Aorta (tissue), 5 donors: ENCODE data around the gene ALS2CL. TPM values are rescaled to one million over a fixed set of nuclear protein-coding genes. Genes with fewer than 3 reads are reported as not detected.
A peak's percentile ranks its signal among the peaks of the same experiment; 100 is the strongest.

Experiments
- ATAC-seq: fragments of 200-7000 bp; cut with Tn5 transposase; one replicate; pipeline ENCODE4 v1.9.1; 2022; ENCODE audit warnings: moderate library complexity; ENCODE audit not compliant: low FRiP score
- DNase-seq, 2 donors: peaks; one replicate each; pipeline ENCODE4 v3.0.0-alpha.2; 2020
- H3K27ac ChIP-seq, 2 donors: one replicate each; pipeline ENCODE4 v1.5.1; 2013; ENCODE audit warnings: low read length in 2 of 2, mild to moderate bottlenecking in 2 of 2, moderate library complexity in 2 of 2, control low read depth in 1 of 2, inconsistent platforms in 1 of 2, low read depth in 1 of 2
- H3K27me3 ChIP-seq, 2 donors: one replicate each; pipeline ENCODE4 v1.6.1; 2013; ENCODE audit warnings: control low read depth in 1 of 2, low read length in 1 of 2, mild to moderate bottlenecking in 1 of 2, moderate library complexity in 1 of 2; ENCODE audit not compliant: insufficient read depth in 2 of 2, control insufficient read depth in 1 of 2
- H3K36me3 ChIP-seq, 2 donors: one replicate each; pipeline ENCODE4 v1.6.1; 2013; ENCODE audit warnings: control low read depth in 1 of 2, low read length in 1 of 2, mild to moderate bottlenecking in 1 of 2; ENCODE audit not compliant: insufficient read depth in 2 of 2, control insufficient read depth in 1 of 2
- H3K4me1 ChIP-seq, 2 donors: one replicate each; pipeline ENCODE4 v1.6.1; 2013; ENCODE audit warnings: low read length in 2 of 2, control low read depth in 1 of 2, mild to moderate bottlenecking in 1 of 2, moderate library complexity in 1 of 2; ENCODE audit not compliant: insufficient read depth in 2 of 2, control insufficient read depth in 1 of 2
- H3K4me3 ChIP-seq, 2 donors: one replicate each; pipeline ENCODE4 v1.5.1; 2013; ENCODE audit warnings: low read length in 2 of 2, control low read depth in 1 of 2, mild to moderate bottlenecking in 1 of 2
- H3K9me3 ChIP-seq: one replicate; pipeline ENCODE4 v1.6.1; 2013; ENCODE audit warnings: mild to moderate bottlenecking, low read length; ENCODE audit not compliant: control insufficient read depth
- WGBS, 2 donors: extraction: QIAGEN DNeasy Blood & Tissue Kit; methylation state at CpG; one replicate each; pipeline ENCODE4 v1.1.7; 2013; 5-methylcytosine and 5-hydroxymethylcytosine counted together
- intact Hi-C, 2 donors: fragments of 100-400 bp; cut with DNase I; formaldehyde crosslinking; loops; one replicate each; pipeline versions ENCODE4 v1.14.2 to v1.15.0; 2022
- polyA plus RNA-seq, 2 donors: library from polyadenylated mRNA; stranded (reverse); fragments of 200-250 nt; gene quantifications; one replicate each; pipeline ENCODE4 v1.2.3, GENCODE V29; 2013
- total RNA-seq, 2 donors: library from RNA; stranded (reverse); fragmentation: NEBNext Ultra II Directional; extraction: Animal tissue kit (Norgen Biotek cat#: 25700); gene quantifications; one replicate each; pipeline ENCODE4 v1.2.1, GENCODE V29; 2021
- donor health status: healthy with polysubstance abuse.
- donor health status: Bipolar disorder and iron deficiency.
- donor health status: DM: no; HTN: no; CAD: no.
- donor health status: DM: no; HTN: no; CAD: no.
- donor health status: DM: yes; HTN: yes; CAD: no.

ALS2CL gene
- total and polyA plus RNA-seq, 4 donors, result 3.8 to 40.7 (median 24.9) TPM

GRCh38 chr3:46671541-46672348 is 21.7 kb downstream of the ALS2CL start:
- no peaks in the 10 kb centered on the region for H3K27me3 ChIP-seq
- H3K4me3 ChIP-seq, result no peak overlapping the region
- intact Hi-C loops, result no loop called here
- H3K9me3 ChIP-seq, result no peaks in the 10 kb centered on the region
- WGBS, 2 donors, result 93 to 94% methylated on average over 24 to 25 of the region's 25 CpGs
- DNase-seq, result peak; percentile 48 to 62
- no peak overlapping the region for H3K27ac ChIP-seq
- ATAC-seq, result no peak
- no peaks in the 10 kb centered on the region for H3K36me3 ChIP-seq
- no peaks in the 10 kb centered on the region for H3K4me1 ChIP-seq

- DNase-seq, result no peak
- WGBS, 2 donors, result 96% methylated on average over 4 of the region's 4 CpGs
- H3K4me3 ChIP-seq, result no peak overlapping the region
- H3K27ac ChIP-seq, result no peak overlapping the region
- intact Hi-C loops, result no loop called here
- no peaks in the 10 kb centered on the region for H3K27me3 ChIP-seq
- H3K4me1 ChIP-seq, result no peaks in the 10 kb centered on the region
- ATAC-seq, result no peak
- no peaks in the 10 kb centered on the region for H3K36me3 ChIP-seq
- no peaks in the 10 kb centered on the region for H3K9me3 ChIP-seq
Observed at GRCh38 chr3:46670891-46671427, 22.5 kb downstream of the ALS2CL start.

- intact Hi-C loops, result no loop called here
- no peak overlapping the region for H3K4me3 ChIP-seq
- no peak for ATAC-seq
- no peak overlapping the region for H3K27ac ChIP-seq
- peak; percentile 32 to 42 for DNase-seq
- no peaks in the 10 kb centered on the region for H3K4me1 ChIP-seq
- no peaks in the 10 kb centered on the region for H3K36me3 ChIP-seq
- no peaks in the 10 kb centered on the region for H3K9me3 ChIP-seq
- WGBS, 2 donors, result 84 to 86% methylated on average over 16 to 17 of the region's 17 CpGs
- no peaks in the 10 kb centered on the region for H3K27me3 ChIP-seq
Observed at GRCh38 chr3:46670000-46670890, 23.2 kb downstream of the ALS2CL start.

- no peak for ATAC-seq
- 80 to 84% methylated on average over 9 of the region's 9 CpGs for WGBS, 2 donors
- H3K4me1 ChIP-seq, result no peaks in the 10 kb centered on the region
- no peaks in the 10 kb centered on the region for H3K9me3 ChIP-seq
- H3K27ac ChIP-seq, result no peak overlapping the region
- no peaks in the 10 kb centered on the region for H3K36me3 ChIP-seq
- H3K4me3 ChIP-seq, result no peak overlapping the region
- H3K27me3 ChIP-seq, result no peaks in the 10 kb centered on the region
- intact Hi-C loops, result no loop called here
- DNase-seq, result peak; percentile 10 to 37
Observed at GRCh38 chr3:46669191-46669999, 24.1 kb downstream of the ALS2CL start.

GRCh38 chr3:46668591-46668990 is 24.9 kb downstream of the ALS2CL start:
- ATAC-seq, result no peak
- intact Hi-C loops, result no loop called here
- 88 to 94% methylated on average over 2 of the region's 2 CpGs for WGBS, 2 donors

GRCh38 chr3:46668116-46668515 is 25.4 kb downstream of the ALS2CL start:
- H3K27me3 ChIP-seq, result no peaks in the 10 kb centered on the region
- no peak for ATAC-seq
- DNase-seq, result peak in 1 of 2 donors; percentile 65
- H3K27ac ChIP-seq, result no peak overlapping the region
- intact Hi-C loops, result no loop called here
- H3K4me1 ChIP-seq, result no peaks in the 10 kb centered on the region
- no peaks in the 10 kb centered on the region for H3K9me3 ChIP-seq
- H3K4me3 ChIP-seq, result no peak overlapping the region
- WGBS, 2 donors, result 77 to 78% methylated on average over 8 of the region's 8 CpGs
- H3K36me3 ChIP-seq, result no peaks in the 10 kb centered on the region

More at GRCh38 chr3:46668591-46668990, 24.9 kb downstream of the ALS2CL start:
- Histone ChIP-seq H3K4me3 (no peak overlapping the region), H3K27me3 (no peaks in the 10 kb centered on the region), H3K4me1 (no peaks in the 10 kb centered on the region), H3K27ac (no peak overlapping the region), H3K9me3 (no peaks in the 10 kb centered on the region), H3K36me3 (no peaks in the 10 kb centered on the region)
- peak in 1 of 2 donors; percentile 60 for DNase-seq

- Histone ChIP-seq H3K4me1 (no peaks in the 10 kb centered on the region), H3K36me3 (no peaks in the 10 kb centered on the region), H3K27ac (no peak overlapping the region), H3K9me3 (no peaks in the 10 kb centered on the region), H3K4me3 (no peak overlapping the region), H3K27me3 (no peaks in the 10 kb centered on the region)
- 94% methylated on average over 9 of the region's 9 CpGs for WGBS, 2 donors
- peak in 1 of 2 donors; percentile 59 for DNase-seq
- intact Hi-C loops, result no loop called here
- no peak for ATAC-seq
Observed at GRCh38 chr3:46667657-46668056, 25.8 kb downstream of the ALS2CL start.

- H3K27me3 ChIP-seq, result no peaks in the 10 kb centered on the region
- no peaks in the 10 kb centered on the region for H3K9me3 ChIP-seq
- intact Hi-C loops, result no loop called here
- H3K36me3 ChIP-seq, result no peaks in the 10 kb centered on the region
- no peaks in the 10 kb centered on the region for H3K4me1 ChIP-seq
- no peak overlapping the region for H3K4me3 ChIP-seq
- peak in 1 of 2 donors; percentile 62 for DNase-seq
- WGBS, 2 donors, result 62 to 65% methylated on average over 8 of the region's 8 CpGs
- H3K27ac ChIP-seq, result no peak overlapping the region
- no peak for ATAC-seq
Observed at GRCh38 chr3:46667061-46667621, 26.3 kb downstream of the ALS2CL start.
